GM12874 (cell line): ENCODE data around the gene ARSK.

ENCODE experiments used
- TF ChIP-seq, protein P1 (sequence below): IDR thresholded peaks from 2 replicates; pipeline ENCODE4 v1.5.1; 2011; ENCODE audit warnings: low read depth, mild to moderate bottlenecking, control low read depth, low read length, moderate library complexity; ENCODE audit not compliant: insufficient read depth

The ARSK gene

GRCh38 chr5:95610546-95610945 is 55.6 kb downstream of the ARSK start:
- TF ChIP-seq, protein P1, sequence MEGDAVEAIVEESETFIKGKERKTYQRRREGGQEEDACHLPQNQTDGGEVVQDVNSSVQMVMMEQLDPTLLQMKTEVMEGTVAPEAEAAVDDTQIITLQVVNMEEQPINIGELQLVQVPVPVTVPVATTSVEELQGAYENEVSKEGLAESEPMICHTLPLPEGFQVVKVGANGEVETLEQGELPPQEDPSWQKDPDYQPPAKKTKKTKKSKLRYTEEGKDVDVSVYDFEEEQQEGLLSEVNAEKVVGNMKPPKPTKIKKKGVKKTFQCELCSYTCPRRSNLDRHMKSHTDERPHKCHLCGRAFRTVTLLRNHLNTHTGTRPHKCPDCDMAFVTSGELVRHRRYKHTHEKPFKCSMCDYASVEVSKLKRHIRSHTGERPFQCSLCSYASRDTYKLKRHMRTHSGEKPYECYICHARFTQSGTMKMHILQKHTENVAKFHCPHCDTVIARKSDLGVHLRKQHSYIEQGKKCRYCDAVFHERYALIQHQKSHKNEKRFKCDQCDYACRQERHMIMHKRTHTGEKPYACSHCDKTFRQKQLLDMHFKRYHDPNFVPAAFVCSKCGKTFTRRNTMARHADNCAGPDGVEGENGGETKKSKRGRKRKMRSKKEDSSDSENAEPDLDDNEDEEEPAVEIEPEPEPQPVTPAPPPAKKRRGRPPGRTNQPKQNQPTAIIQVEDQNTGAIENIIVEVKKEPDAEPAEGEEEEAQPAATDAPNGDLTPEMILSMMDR, result no peak

GRCh38 chr5:95611396-95611795 is 56.5 kb downstream of the ARSK start:
- TF ChIP-seq, protein P1, result no peak

DNA sequence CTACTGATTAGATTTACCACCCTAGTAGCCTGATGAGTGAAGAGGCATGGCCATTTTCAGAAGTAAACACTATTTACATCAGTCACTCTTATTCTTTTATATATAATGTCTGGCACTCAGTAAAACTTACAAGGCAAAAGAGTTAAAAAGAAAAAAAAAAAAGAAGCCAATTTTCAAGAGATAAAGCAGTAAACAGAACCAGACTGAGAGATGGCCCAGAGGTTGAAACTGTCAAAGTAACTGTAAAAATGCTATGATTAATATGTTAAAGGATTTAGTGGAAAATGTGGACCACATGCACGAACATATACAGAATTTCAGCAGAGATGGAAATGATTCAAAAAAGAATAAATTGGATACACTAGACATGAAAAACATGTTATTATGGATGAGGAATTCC is 58.6 kb downstream of the ARSK start:
- TF ChIP-seq, protein P1, result no peak

DNA sequence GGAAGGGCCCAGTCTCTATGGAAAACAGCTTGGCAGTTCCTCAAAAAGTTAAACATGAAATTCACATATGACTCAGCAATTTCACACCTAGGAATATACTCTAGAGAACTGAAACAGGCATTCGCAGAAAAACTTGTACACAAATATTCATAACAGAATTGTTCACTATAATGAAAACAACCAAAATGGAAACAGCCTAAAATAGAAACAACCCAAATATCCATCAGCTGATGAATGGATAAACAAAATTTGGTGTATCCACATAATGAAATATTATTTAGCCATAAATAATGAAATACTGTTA is 60.2 kb downstream of the ARSK start:
- TF ChIP-seq, protein P1, result no peak

- TF ChIP-seq, protein P1, result no peak
Measured at GRCh38 chr5:95617057-95617456, 62.2 kb downstream of the ARSK start.

GRCh38 chr5:95619096-95619495 is 64.2 kb downstream of the ARSK start:
- TF ChIP-seq, protein P1, result no peak

DNA sequence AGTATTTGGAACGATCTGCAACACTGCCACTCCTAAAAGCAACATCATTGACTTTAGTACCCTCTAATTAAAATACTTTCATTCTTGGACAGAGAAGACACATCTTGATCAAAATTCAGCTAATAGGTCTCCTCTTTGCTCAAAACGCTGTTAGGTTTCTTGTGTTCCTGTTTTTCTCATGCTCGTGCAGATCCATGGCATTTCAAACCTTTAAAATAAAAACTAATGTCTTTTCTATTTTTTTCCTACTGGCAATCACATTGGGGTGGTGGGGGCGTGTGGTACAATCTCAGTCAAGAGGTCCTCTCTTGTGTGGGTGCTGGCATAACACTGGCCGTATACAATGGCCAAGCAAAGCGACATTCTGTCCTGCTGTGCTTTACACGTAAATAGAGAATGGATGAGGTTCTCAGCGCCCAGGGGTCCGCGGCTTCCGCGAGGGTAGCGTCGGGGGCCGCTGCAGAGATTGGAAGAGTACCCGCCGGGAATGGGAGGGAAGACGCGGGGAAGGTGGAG is 64.7 kb downstream of the ARSK start:
- TF ChIP-seq, protein P1, result no peak
